Aorta (tissue), 5 donors: ENCODE measurements around the gene APOL6. TPM values are rescaled to one million over a fixed set of nuclear protein-coding genes. Genes with fewer than 3 reads are reported as not detected.
A peak's percentile ranks its signal among the peaks of the same experiment; 100 is the strongest.
"Not testable (repeated sequence)": the region's sequence is repeated elsewhere in the genome, so short reads cannot be mapped to it uniquely, and the experiment has no call there.

Experiments
- ATAC-seq: fragments of 200-7000 bp; cut with Tn5 transposase; one replicate; pipeline ENCODE4 v1.9.1; 2022; ENCODE audit warnings: moderate library complexity; ENCODE audit not compliant: low FRiP score
- DNase-seq, 2 donors: peaks; one replicate each; pipeline ENCODE4 v3.0.0-alpha.2; 2020
- H3K27ac ChIP-seq, 2 donors: one replicate each; pipeline ENCODE4 v1.5.1; 2013; ENCODE audit warnings: low read length in 2 of 2, mild to moderate bottlenecking in 2 of 2, moderate library complexity in 2 of 2, control low read depth in 1 of 2, inconsistent platforms in 1 of 2, low read depth in 1 of 2
- H3K27me3 ChIP-seq, 2 donors: one replicate each; pipeline ENCODE4 v1.6.1; 2013; ENCODE audit warnings: control low read depth in 1 of 2, low read length in 1 of 2, mild to moderate bottlenecking in 1 of 2, moderate library complexity in 1 of 2; ENCODE audit not compliant: insufficient read depth in 2 of 2, control insufficient read depth in 1 of 2
- H3K36me3 ChIP-seq, 2 donors: one replicate each; pipeline ENCODE4 v1.6.1; 2013; ENCODE audit warnings: control low read depth in 1 of 2, low read length in 1 of 2, mild to moderate bottlenecking in 1 of 2; ENCODE audit not compliant: insufficient read depth in 2 of 2, control insufficient read depth in 1 of 2
- H3K4me1 ChIP-seq, 2 donors: one replicate each; pipeline ENCODE4 v1.6.1; 2013; ENCODE audit warnings: low read length in 2 of 2, control low read depth in 1 of 2, mild to moderate bottlenecking in 1 of 2, moderate library complexity in 1 of 2; ENCODE audit not compliant: insufficient read depth in 2 of 2, control insufficient read depth in 1 of 2
- H3K4me3 ChIP-seq, 2 donors: one replicate each; pipeline ENCODE4 v1.5.1; 2013; ENCODE audit warnings: low read length in 2 of 2, control low read depth in 1 of 2, mild to moderate bottlenecking in 1 of 2
- H3K9me3 ChIP-seq: one replicate; pipeline ENCODE4 v1.6.1; 2013; ENCODE audit warnings: mild to moderate bottlenecking, low read length; ENCODE audit not compliant: control insufficient read depth
- WGBS, 2 donors: extraction: QIAGEN DNeasy Blood & Tissue Kit; methylation state at CpG; one replicate each; pipeline ENCODE4 v1.1.7; 2013; 5-methylcytosine and 5-hydroxymethylcytosine counted together
- intact Hi-C, 2 donors: fragments of 100-400 bp; cut with DNase I; formaldehyde crosslinking; loops; one replicate each; pipeline versions ENCODE4 v1.14.2 to v1.15.0; 2022
- polyA plus RNA-seq, 2 donors: library from polyadenylated mRNA; stranded (reverse); fragments of 200-250 nt; gene quantifications; one replicate each; pipeline ENCODE4 v1.2.3, GENCODE V29; 2013
- total RNA-seq, 2 donors: library from RNA; stranded (reverse); fragmentation: NEBNext Ultra II Directional; extraction: Animal tissue kit (Norgen Biotek cat#: 25700); gene quantifications; one replicate each; pipeline ENCODE4 v1.2.1, GENCODE V29; 2021
- donor health status: healthy with polysubstance abuse.
- donor health status: Bipolar disorder and iron deficiency.
- donor health status: DM: no; HTN: no; CAD: no.
- donor health status: DM: no; HTN: no; CAD: no.
- donor health status: DM: yes; HTN: yes; CAD: no.

The APOL6 gene
- total and polyA plus RNA-seq, 4 donors = 5.0 to 19.0 (median 10.4) TPM

- Histone ChIP-seq H3K9me3 (no peaks in the 10 kb centered on the region), H3K4me3 (no peak overlapping the region), H3K27me3 (no peaks in the 10 kb centered on the region), H3K27ac (no peak overlapping the region), H3K36me3 (no peaks in the 10 kb centered on the region), H3K4me1 (no peaks in the 10 kb centered on the region)
- ATAC-seq (no peak), DNase-seq (no peak)
- intact Hi-C loops = no loop called here
Measured at GRCh38 chr22:35674335-35674734, 26.1 kb downstream of the APOL6 start.

- DNase-seq, intact Hi-C loops, H3K9me3 ChIP-seq: not testable (repeated sequence)
Measured at GRCh38 chr22:35676065-35676464, 27.8 kb downstream of the APOL6 start.

DNA sequence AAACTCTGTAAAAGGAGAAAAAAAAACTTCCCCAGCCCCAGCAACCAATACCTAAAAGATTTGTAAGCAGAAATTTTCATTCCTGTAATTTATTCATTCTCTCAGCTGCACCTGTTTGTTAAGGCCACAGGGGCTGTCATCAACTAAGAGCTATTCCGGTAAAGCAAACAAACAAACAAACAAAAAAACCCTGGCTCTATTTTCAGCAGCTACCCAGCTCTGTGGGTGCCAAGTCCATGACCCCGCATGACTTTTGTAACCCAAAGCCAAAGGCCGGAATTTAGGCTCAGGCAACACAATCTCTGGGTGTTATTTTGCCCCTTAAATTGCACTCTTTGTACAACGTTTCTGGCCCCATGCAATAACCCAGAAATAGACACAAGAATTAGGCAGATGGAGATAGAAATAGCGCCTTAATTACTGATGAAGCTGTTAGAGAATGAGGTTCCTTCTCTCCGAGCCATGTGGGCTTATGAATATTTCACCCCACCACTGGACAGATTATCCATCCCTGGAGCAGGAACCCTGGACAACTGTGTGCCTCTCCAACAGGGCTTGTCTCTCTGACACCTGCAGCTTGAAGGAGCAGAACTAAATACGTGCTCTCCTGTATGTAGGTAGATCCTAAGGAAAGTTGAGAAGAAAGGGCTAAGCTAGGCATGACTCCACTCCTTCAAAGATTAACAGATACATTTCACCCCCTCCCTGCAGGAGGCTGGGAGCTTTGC lies 29.4 kb downstream of the APOL6 start:
- DNase-seq = no peak
- Histone ChIP-seq H3K27me3 (no peaks in the 10 kb centered on the region), H3K27ac (no peak overlapping the region), H3K4me1 (no peaks in the 10 kb centered on the region), H3K4me3 (no peak overlapping the region), H3K9me3 (no peaks in the 10 kb centered on the region), H3K36me3 (no peaks in the 10 kb centered on the region)
- WGBS, 2 donors = 59 to 69% methylated on average over 7 of the region's 7 CpGs
- intact Hi-C loops = no loop called here
- ATAC-seq = no peak

More at GRCh38 chr22:35676065-35676464, 27.8 kb downstream of the APOL6 start:
- not testable (repeated sequence) for H3K27me3 ChIP-seq, H3K27ac ChIP-seq, H3K36me3 ChIP-seq, ATAC-seq, H3K4me3 ChIP-seq, H3K4me1 ChIP-seq
- WGBS, 2 donors = 48 to 93% methylated on average over 1 of the region's 1 CpG

- DNase-seq (no peak), ATAC-seq (no peak)
- WGBS, 2 donors = 87 to 94% methylated on average over 2 of the region's 2 CpGs
- Histone ChIP-seq H3K9me3 (no peaks in the 10 kb centered on the region), H3K36me3 (no peaks in the 10 kb centered on the region), H3K4me3 (no peak overlapping the region), H3K27ac (no peak overlapping the region), H3K27me3 (no peaks in the 10 kb centered on the region), H3K4me1 (no peaks in the 10 kb centered on the region)
- intact Hi-C loops = no loop called here
Measured at GRCh38 chr22:35678836-35679235, 30.6 kb downstream of the APOL6 start.

GRCh38 chr22:35679492-35679891 lies 31.2 kb downstream of the APOL6 start:
- H3K36me3 ChIP-seq, intact Hi-C loops, H3K27me3 ChIP-seq, H3K4me1 ChIP-seq, H3K9me3 ChIP-seq, ATAC-seq, H3K4me3 ChIP-seq, H3K27ac ChIP-seq, DNase-seq: not testable (repeated sequence)
- WGBS, 2 donors = 68 to 75% methylated on average over 4 of the region's 4 CpGs

- 78 to 79% methylated on average over 4 of the region's 4 CpGs for WGBS, 2 donors
- no peaks in the 10 kb centered on the region for H3K36me3 ChIP-seq
- no peak for DNase-seq
- H3K4me1 ChIP-seq = no peaks in the 10 kb centered on the region
- H3K27me3 ChIP-seq = no peaks in the 10 kb centered on the region
- intact Hi-C loops = no loop called here
- ATAC-seq = no peak
- no peak overlapping the region for H3K4me3 ChIP-seq
- no peak overlapping the region for H3K27ac ChIP-seq
- no peaks in the 10 kb centered on the region for H3K9me3 ChIP-seq
Measured at GRCh38 chr22:35681454-35682052, 33.3 kb downstream of the APOL6 start.

GRCh38 chr22:35683560-35683959 lies 35.3 kb downstream of the APOL6 start:
- 82 to 84% methylated on average over 1 of the region's 1 CpG for WGBS, 2 donors
- no peak overlapping the region for H3K27ac ChIP-seq
- peaks cover 1% of the 10 kb centered on the region for H3K9me3 ChIP-seq
- H3K4me3 ChIP-seq = no peak overlapping the region
- H3K4me1 ChIP-seq = no peaks in the 10 kb centered on the region
- H3K27me3 ChIP-seq = no peaks in the 10 kb centered on the region
- intact Hi-C loops = no loop called here
- ATAC-seq = no peak
- no peak for DNase-seq
- H3K36me3 ChIP-seq = no peaks in the 10 kb centered on the region

- peaks cover 1% of the 10 kb centered on the region for H3K9me3 ChIP-seq
- ATAC-seq (peak; percentile 56), DNase-seq (no peak)
- no peak overlapping the region for H3K27ac ChIP-seq
- H3K36me3 ChIP-seq = no peaks in the 10 kb centered on the region
- H3K4me3 ChIP-seq = no peak overlapping the region
- intact Hi-C loops = no loop called here
- 12 to 16% methylated on average over 3 of the region's 3 CpGs for WGBS, 2 donors
- H3K27me3 ChIP-seq = no peaks in the 10 kb centered on the region
- H3K4me1 ChIP-seq = no peaks in the 10 kb centered on the region
Measured at GRCh38 chr22:35684270-35684700, 36.0 kb downstream of the APOL6 start.

GRCh38 chr22:35684732-35685131 lies 36.5 kb downstream of the APOL6 start:
- ATAC-seq (no peak), DNase-seq (no peak)
- intact Hi-C loops = no loop called here
- peaks cover 1% of the 10 kb centered on the region for H3K9me3 ChIP-seq
- no peak overlapping the region for H3K27ac ChIP-seq
- no peaks in the 10 kb centered on the region for H3K27me3 ChIP-seq
- H3K4me1 ChIP-seq = no peaks in the 10 kb centered on the region
- H3K4me3 ChIP-seq = no peak overlapping the region
- H3K36me3 ChIP-seq = no peaks in the 10 kb centered on the region
